GM18499 (cell line): Measurements from ENCODE around the gene ARHGEF12.

Experiments used
- ATAC-seq: cut with Tn5 transposase; IDR thresholded peaks from one replicate; pipeline ENCODE4 v1.9.1; 2021; ENCODE audit warnings: moderate number of reproducible peaks; ENCODE audit not compliant: insufficient read depth, unreplicated experiment

ARHGEF12 gene

DNA sequence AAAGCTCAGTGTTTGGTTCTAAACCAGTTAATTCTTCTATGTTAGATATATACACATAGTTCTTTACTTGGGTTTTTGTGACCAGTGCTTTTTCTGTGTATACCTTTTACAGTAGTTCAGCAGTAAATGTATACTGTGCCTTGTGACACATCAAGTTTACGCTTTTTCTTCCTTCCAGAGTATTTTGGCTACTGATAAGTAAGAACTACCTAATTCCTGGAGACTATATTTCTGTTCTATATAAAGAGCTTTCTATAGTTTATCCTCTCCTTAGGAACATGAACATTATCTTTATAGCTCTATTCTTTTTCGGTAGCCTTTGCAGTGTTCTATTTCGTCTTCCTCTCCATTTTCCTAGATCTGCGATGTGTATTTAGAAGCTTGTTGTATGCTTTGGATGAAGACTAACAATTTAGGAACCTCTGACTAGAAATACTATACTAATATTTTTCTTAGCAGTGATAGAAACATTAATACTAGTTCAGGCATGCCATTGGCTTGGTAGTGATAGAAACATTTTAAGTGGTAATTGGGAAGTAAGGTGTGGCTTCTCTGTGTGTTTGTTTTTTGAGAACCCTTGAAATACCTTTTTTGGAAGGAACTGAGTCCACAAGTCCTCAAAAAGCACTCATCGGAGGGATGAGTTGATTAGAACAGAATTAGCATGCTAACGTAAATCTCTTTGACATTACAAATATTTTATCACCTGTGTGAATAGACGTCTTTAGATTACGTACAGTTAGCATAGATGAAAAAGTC is 74.6 kb downstream of the ARHGEF12 start:
- ATAC-seq = no peak

DNA sequence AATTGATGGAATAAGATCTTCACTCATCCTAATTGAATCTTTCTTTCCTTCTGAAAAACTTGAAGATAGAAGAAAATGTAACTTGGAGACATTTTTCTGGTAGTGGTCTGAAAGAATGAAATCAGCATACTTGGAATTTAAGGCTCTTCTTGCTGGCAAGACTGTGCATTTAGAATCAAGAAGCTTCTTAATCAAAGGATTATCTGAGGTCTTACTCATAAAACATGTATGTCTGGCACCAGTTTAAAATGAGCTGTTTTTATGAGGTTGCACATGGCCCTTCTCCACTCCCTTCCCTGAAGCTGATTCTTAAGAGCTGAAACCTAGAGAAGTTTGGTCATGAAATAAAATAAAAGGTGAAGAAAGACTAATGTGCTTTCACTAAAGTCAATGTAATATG is 77.3 kb downstream of the ARHGEF12 start:
- ATAC-seq = no peak

DNA sequence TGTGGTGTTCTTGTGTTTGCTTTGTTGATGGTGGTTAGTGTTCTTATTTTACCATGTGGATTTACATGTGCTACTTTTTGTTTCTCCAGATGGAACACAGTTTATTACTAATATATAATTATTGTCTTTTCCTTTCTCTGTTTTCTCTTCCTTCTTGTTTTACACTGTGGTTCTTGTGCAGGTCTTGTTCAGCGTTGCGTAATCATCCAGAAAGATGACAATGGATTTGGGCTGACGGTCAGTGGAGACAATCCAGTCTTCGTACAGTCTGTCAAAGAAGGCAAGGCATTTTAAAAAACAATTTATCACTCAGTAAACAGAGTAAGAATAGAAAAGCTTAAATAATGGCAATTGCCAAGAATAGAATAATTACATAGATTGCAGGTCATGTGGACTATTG is 84.4 kb downstream of the ARHGEF12 start:
- ATAC-seq = no peak

DNA sequence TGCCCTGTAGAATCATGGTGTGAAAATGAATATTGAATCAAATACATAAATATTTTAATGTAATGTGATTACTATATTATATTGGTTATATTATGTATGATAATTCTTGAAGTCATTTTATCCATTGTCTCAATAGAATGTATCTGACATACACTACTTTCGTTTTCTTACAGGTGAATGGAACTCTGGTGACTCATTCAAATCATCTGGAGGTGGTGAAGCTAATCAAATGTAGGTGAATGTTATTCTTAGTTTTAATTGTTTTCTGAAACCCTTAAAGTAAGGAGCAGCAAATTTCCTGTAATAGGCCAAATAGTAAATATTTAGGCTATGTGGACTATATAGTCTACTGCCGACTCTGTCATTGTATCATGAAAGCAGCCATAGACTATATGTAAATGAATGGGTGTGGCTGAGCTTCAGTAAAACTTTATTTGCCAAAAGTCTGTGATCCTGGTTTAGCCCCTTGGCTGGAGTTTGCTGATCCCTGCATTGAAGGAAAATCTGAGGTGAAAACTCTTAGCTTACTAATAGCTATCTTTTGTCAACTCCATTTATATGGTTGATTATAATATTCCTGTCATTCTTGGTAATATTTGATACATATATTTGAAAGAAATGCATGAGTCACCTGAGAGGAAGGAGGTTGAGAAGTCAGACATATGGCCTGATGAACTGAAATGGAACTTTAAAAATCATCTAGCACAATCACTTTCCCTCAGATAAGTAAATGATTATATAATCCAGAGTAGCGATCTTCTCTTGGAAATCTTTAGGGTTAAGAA is 88.2 kb downstream of the ARHGEF12 start:
- ATAC-seq = no peak

DNA sequence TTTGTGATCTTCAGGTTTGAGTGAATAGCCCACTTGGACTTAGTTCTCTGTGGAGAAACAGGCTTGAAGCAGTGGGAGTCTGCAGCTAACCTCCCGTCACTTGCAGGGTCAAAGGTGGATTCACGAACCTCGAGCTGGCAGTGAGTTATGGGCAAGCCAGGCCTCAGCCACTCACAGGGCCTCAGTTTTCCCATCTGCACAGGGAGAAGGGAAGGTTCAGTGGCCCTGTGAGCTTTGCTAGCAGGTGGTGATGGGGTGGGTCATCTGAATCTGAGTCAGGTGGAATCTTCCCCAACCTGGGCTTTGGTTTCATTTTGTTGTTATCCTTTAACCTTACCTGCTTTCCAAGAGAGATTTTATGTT is 88.7 kb downstream of the ARHGEF12 start:
- no peak for ATAC-seq

DNA sequence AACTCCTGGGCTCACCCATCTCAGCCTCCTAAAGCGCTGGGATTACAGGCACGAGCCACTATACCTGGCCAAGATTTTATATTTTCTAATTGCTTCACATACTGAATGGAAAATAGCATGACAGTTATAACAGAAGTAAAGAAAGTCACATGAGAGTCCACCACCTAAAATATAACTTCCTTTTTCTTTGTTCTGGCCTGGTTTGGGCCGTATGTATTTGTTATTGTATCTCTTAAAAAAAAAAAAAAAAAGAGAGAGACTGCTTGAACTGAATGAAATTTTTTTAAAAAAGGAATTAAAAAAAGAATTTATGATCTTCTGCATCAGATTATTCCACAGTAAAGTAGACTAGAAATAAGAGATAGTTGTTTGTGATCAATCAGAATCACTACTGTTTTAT is 89.3 kb downstream of the ARHGEF12 start:
- no peak for ATAC-seq

DNA sequence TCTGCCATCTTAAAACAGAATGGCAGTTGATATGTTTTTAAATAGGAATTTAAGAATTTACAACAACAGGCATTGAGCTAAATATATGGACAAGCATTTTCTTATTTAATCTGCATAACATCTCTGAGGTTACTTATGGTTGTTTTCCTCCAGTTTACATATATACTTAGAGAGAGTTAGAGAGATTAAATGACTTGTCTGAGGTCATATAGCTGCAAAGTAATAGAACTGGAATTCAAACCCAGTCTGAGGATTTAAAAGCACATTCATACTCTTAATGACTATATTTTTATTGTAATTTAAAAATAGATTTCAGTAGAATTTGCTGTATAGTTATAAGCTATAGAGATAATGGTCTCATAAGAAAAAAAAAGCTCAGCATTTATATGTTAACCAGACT is 93.9 kb downstream of the ARHGEF12 start:
- ATAC-seq = no peak

DNA sequence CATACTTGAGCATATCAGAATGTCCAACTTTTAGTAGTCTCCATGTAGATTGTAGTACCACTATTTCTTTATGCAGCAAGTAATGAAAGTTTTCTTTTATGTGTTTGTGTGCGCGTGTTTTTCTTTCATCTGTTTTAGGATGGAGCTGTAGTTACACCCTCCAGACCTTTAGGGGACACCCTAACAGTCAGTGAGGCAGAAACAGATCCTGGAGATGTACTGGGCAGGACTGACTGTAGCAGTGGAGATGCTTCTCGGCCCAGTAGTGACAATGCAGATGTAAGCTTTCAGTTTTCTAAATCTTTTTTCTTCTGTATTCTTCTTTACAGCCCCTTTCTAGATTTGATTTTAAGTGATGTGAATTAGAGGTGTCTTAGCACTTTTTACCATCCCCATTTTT is 95.4 kb downstream of the ARHGEF12 start:
- ATAC-seq = no peak

DNA sequence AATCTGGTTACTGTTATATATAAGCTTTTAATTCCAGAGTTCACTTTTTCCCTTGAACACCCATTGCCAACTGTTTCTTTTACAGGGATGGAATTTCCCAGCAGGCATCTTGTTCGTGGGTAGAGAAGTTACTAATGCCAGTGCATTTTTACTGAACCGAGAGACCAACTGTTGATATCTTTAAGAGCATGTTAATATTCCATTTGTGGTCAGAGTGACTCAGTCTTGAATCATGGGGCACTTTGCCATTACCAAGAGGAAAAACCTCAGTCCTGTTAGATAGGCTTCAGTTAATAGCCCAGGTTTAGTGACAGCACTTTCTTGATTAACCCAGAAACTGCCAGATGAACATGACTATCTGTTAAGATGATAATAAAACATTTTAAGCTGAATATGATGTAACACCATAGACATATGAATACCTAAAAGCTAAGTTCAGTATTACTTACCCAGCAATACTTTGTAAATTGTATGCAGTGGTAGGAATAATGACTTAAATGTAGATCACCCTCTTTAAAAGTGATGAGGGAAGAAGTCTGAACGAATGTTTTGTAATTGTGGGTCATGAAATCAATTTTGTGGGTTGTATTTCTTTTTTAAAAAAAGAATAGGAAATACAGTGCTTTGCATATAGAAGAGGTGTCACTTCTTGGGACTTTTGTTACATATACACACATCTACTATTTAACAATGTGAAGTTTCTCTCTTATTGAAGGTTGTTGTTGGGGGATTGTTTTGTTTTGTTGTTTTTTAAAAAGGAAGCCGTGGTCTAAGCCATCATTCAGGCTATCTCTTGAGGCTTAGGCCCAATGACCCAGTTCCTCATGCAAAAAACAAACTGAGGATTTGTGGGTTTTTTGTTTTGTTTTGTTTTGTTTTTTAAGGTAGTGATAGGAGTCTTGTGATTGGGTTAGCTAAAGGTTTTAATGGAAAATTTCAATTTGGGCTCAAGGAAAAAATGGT is 96.1 kb downstream of the ARHGEF12 start:
- no peak for ATAC-seq

DNA sequence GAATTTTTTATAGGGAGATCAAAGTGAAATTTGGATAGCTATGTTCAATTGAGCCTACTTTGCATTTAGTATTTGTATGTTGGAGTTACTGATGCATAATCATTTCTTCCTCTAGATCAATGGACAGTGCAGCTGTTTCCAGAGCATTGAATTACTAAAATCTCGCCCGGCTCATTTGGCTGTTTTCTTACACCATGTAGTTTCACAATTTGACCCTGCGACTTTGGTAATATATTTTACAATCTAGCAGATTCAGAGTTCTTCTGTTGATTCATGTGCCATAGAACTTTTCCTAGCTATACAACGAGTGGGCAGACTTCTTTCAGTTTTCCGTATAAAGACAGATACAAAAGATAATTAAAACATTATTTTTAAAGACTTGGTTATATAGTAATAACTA is 105.4 kb downstream of the ARHGEF12 start:
- ATAC-seq = no peak

DNA sequence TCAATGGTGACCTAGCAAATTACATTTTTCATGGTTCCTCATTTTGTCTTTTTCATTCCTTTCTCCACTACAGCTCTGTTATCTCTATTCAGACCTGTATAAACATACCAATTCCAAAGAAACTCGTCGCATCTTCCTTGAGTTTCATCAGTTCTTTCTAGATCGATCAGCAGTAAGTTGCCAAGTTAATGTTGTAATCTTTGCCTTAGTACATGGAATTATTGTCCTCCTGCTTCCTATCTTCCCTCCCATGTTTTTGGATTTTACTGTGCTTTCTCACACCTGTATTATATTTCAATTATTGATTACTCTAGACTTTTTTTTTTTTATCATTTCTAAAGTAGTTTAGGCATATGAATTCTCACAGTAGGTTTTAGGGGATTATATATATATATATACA is 105.8 kb downstream of the ARHGEF12 start:
- no peak for ATAC-seq

DNA sequence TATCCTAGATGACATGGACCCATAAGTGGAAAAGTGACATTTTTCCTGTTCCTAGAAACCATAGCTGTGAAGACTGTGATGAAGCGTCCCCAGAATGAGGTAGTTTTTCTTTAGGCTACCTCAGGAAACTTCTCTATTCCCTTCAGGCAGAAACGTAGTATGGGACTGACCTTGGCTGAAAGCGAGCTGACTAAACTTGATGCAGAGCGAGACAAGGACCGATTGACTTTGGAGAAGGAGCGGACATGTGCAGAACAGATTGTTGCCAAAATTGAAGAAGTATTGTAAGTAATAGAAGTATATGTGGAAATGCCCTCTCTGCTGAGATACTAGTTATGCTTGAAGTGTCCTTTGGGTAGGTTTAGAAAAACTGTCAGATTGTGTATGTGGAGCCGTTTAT is 110.6 kb downstream of the ARHGEF12 start:
- ATAC-seq = no peak

DNA sequence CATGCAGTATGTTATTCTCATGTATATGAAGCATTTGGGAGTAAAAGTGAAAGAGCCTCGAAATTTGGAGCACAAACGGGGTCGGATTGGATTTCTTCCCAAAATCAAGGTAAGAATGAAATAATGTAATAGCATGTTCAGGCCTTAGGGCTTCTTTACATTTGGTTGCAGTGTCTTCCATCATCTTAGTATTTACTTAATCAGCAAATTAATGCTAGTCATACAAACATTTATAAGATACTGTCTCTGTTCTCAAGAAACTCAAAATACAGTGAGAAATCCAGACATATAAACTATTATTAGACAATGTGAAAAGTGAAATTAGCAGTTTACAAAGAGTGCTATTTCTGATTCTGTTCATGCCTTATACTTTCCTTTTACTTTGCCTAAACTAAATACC is 112.0 kb downstream of the ARHGEF12 start:
- no peak for ATAC-seq

DNA sequence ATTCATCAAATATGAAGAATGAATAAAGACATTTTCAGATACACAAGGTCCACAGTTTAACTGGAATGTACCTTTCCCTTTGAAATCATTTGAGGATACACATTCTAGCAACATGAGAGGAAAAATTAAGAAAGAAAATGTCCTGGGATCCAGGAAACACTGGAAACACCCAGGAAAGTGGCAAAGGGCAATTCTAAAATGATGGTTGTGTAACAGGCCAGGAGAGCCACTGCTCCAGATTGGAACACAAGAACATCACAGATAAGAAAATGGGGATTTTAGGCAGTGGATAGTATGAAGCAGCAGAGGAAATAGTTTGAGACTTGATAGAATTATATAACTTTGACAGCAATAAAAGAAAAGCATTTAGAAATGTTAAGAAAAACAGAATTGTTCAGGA is 119.3 kb downstream of the ARHGEF12 start:
- no peak for ATAC-seq

DNA sequence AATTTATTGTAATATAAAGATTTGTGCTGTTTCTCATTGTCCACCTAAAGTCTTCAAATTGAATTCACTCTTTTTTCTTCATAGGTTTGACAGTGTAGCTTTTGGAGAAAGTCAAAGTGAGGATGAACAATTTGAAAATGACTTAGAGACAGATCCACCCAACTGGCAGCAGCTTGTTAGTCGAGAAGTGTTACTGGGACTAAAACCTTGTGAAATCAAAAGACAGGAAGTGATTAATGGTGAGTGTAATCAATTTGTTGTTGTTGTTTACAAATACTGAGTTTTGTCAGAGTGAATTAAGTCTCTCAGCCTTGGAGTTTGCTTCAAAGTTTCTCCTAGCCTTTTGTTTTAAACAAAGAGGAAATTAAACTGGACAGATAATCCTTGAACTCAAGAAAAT is 121.8 kb downstream of the ARHGEF12 start:
- no peak for ATAC-seq

DNA sequence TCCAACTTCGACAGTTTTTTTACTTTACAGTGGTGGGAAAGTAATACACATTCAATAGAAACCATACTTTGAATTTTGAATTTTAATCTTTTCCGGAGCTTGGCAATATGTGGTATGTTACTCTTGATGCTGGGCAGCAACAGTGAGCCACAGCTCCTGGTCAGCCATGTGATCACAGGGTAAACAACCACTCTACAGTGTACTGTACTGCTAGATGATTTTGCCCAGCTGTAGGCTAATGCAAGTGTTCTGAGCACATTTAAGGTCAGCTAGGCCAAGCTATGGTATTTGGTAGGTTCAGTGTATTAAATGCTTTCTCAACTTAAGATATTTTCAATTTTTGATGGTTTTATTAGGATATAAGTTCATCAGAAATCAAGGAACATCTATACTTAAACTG is 126.6 kb downstream of the ARHGEF12 start:
- ATAC-seq = no peak

DNA sequence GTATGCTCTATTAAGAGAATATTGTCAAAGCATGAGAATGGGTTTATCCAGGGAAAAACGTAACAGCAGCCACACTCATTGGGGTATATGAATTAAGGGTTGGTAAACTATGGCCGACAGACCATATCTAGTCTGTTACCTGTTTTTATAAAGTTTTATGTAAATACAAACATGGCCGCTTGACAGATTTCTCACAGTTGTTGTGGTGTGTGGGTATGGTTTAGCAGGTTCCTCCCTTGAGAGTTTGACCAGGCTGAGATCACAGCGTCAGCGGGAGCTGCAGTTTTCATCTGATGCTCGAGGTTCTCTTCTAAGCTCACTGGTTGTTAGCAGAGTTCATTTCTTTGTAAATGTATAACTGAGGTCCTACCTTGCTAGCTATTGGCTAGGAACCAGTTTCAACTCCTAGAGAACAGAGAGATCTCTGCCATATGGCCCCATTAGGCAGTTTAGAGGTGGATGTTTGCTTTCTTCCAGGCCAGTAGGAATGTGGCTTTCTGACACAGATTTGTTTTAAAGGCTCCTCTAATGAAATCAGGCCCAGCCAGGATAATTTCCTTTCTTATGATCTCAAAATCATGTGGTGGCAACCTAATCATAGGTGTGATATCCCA is 129.8 kb downstream of the ARHGEF12 start:
- ATAC-seq = no peak

DNA sequence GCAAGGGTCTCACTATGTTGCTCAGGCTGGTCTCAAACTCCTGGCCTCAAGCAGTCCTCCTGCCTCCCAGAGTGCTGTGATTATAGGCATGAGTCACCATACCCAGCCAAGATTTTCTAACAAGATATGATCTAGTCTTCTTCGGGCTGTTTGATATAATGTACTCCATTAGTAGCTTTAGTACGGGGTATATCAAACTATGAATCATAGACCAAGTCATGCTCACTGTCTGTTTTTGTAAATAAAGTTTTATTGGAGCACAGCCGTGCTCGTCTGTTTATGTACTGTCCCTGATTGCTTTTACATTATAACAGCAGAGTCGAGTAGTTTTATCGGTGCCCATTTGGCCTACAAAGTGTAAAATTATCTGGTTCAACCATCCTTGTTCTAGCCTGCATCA is 131.4 kb downstream of the ARHGEF12 start:
- ATAC-seq = no peak

DNA sequence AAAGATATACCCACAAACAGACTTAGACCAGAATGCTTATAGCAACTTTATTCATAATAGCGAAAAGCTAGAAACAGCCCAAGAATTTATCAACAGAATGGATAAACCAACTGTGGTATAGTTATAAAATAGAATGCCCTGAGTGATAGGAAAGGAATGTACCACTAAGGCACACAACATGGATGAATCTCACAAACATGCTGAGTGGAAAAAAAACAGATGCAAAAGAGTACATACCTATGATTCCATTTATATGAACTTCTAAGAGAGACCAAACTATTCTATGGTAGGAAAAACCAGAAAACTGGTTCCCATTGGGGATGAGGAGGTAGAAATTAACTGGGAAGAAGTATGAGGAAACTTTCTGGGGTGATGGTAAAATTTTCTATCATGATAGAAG is 134.9 kb downstream of the ARHGEF12 start:
- no peak for ATAC-seq

DNA sequence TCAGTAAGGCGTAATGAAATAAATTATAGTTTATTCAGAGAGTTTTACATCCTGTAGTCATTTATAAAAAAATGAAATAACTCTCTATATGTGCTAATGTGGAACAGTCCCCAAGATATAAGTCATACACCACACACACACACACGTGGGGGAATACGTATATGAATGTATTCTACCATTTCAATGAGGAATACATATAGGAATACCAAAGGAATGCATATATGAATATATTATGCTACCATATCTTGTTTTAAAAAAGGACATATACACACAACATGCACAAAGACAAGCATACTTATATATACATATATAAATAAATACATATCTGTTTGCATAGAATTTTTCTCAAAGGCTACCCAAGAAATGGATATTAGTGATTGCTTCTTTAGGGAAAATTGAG is 135.8 kb downstream of the ARHGEF12 start:
- no peak for ATAC-seq
